GM23338 (cell line): ENCODE data around the gene PPFIBP2.

ENCODE experiments used
- CREB1 ChIP-seq: fragments of 250-450 bp; sonication (Bioruptor Pico); IDR thresholded peaks from 2 replicates; pipeline ENCODE4 v1.5.0; 2020; ENCODE audit warnings: low read depth, mild to moderate bottlenecking, moderate library complexity
- EZH2 ChIP-seq: fragments of 200-600 bp; sonication (generic); IDR thresholded peaks from one replicate; pipeline ENCODE4 v1.8.0; 2017; ENCODE audit warnings: antibody characterized with exemption, mild to moderate bottlenecking, low read depth; ENCODE audit not compliant: unreplicated experiment
- EZH2phosphoT487 ChIP-seq: fragments of 200-600 bp; sonication (generic); IDR thresholded peaks from one replicate; pipeline ENCODE4 v1.8.1; 2018; ENCODE audit warnings: antibody characterized with exemption; ENCODE audit not compliant: unreplicated experiment
- JUNB ChIP-seq: IDR thresholded peaks from one replicate; pipeline ENCODE4 v1.6.1; 2016; ENCODE audit warnings: antibody characterized with exemption; ENCODE audit not compliant: unreplicated experiment
- NANOG ChIP-seq: IDR thresholded peaks from 2 replicates; pipeline ENCODE4 v1.6.1; 2016; ENCODE audit warnings: antibody characterized with exemption, borderline replicate concordance
- POLR2AphosphoS5 ChIP-seq: IDR thresholded peaks from 2 replicates; pipeline ENCODE4 v1.6.1; 2016; ENCODE audit warnings: antibody characterized with exemption, low read depth
- STAT1 ChIP-seq: IDR thresholded peaks from one replicate; pipeline ENCODE4 v1.6.1; 2016; ENCODE audit warnings: antibody characterized with exemption; ENCODE audit not compliant: unreplicated experiment
- ZNF114 ChIP-seq: fragments of 250-450 bp; sonication (Bioruptor Pico); IDR thresholded peaks from 2 replicates; pipeline ENCODE4 v1.5.0; 2020; ENCODE audit warnings: mild to moderate bottlenecking, moderate library complexity
- ZNF331 ChIP-seq: fragments of 250-450 bp; sonication (Bioruptor Pico); IDR thresholded peaks from 2 replicates; pipeline ENCODE4 v1.5.0; 2020; ENCODE audit warnings: low read depth, mild to moderate bottlenecking, moderate library complexity
- TF ChIP-seq, protein P1 (sequence below), 2 experiments: fragments of 200-600 bp in 1 of 2; sonication (generic) in 1 of 2; conservative IDR thresholded peaks; 2 replicates each; pipeline versions ENCODE4 v1.5.1 to v1.6.1; 2016 to 2017; ENCODE audit warnings: antibody characterized with exemption in 2 of 2, low read depth in 2 of 2, mild to moderate bottlenecking in 2 of 2, moderate library complexity in 1 of 2
- TF ChIP-seq, protein P2 (sequence below): fragments of 250-450 bp; sonication (Bioruptor Pico); IDR thresholded peaks from 2 replicates; pipeline ENCODE4 v1.5.0; 2020; ENCODE audit warnings: mild to moderate bottlenecking, moderate library complexity
- TF ChIP-seq, protein P3 (sequence below): IDR thresholded peaks from one replicate; pipeline ENCODE4 v1.6.1; 2018; ENCODE audit warnings: antibody characterized with exemption; ENCODE audit not compliant: unreplicated experiment
- TF ChIP-seq, protein P4 (sequence below): IDR thresholded peaks from 2 replicates; pipeline ENCODE4 v1.6.1; 2016; ENCODE audit warnings: antibody characterized with exemption

DNA sequence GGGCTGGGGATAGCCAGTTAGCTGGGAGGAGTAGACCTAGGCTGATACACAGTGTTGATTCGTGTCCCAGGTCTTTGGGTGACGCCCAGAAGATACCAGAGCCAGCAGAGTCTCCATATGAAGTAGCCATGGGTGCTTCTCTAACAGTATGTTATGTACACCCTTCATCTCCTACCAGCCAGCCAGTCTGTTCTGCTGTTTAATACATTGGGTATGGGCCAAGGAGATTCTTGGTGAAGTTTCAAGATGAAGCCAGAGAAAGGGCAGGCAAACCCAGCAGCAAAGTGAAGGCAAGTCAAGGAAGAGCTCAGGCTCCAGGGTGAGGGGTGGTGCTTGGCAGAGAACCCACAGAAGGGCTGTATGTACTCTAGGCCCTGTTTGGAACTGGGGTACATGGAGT lies 56.4 kb downstream of the PPFIBP2 start:
- TF ChIP-seq, protein P1, sequence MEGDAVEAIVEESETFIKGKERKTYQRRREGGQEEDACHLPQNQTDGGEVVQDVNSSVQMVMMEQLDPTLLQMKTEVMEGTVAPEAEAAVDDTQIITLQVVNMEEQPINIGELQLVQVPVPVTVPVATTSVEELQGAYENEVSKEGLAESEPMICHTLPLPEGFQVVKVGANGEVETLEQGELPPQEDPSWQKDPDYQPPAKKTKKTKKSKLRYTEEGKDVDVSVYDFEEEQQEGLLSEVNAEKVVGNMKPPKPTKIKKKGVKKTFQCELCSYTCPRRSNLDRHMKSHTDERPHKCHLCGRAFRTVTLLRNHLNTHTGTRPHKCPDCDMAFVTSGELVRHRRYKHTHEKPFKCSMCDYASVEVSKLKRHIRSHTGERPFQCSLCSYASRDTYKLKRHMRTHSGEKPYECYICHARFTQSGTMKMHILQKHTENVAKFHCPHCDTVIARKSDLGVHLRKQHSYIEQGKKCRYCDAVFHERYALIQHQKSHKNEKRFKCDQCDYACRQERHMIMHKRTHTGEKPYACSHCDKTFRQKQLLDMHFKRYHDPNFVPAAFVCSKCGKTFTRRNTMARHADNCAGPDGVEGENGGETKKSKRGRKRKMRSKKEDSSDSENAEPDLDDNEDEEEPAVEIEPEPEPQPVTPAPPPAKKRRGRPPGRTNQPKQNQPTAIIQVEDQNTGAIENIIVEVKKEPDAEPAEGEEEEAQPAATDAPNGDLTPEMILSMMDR (conservative IDR thresholded peaks at IDR 0.05; ENCODE audit: low read depth in 2 of 2) = no peak
- TF ChIP-seq, protein P2, sequence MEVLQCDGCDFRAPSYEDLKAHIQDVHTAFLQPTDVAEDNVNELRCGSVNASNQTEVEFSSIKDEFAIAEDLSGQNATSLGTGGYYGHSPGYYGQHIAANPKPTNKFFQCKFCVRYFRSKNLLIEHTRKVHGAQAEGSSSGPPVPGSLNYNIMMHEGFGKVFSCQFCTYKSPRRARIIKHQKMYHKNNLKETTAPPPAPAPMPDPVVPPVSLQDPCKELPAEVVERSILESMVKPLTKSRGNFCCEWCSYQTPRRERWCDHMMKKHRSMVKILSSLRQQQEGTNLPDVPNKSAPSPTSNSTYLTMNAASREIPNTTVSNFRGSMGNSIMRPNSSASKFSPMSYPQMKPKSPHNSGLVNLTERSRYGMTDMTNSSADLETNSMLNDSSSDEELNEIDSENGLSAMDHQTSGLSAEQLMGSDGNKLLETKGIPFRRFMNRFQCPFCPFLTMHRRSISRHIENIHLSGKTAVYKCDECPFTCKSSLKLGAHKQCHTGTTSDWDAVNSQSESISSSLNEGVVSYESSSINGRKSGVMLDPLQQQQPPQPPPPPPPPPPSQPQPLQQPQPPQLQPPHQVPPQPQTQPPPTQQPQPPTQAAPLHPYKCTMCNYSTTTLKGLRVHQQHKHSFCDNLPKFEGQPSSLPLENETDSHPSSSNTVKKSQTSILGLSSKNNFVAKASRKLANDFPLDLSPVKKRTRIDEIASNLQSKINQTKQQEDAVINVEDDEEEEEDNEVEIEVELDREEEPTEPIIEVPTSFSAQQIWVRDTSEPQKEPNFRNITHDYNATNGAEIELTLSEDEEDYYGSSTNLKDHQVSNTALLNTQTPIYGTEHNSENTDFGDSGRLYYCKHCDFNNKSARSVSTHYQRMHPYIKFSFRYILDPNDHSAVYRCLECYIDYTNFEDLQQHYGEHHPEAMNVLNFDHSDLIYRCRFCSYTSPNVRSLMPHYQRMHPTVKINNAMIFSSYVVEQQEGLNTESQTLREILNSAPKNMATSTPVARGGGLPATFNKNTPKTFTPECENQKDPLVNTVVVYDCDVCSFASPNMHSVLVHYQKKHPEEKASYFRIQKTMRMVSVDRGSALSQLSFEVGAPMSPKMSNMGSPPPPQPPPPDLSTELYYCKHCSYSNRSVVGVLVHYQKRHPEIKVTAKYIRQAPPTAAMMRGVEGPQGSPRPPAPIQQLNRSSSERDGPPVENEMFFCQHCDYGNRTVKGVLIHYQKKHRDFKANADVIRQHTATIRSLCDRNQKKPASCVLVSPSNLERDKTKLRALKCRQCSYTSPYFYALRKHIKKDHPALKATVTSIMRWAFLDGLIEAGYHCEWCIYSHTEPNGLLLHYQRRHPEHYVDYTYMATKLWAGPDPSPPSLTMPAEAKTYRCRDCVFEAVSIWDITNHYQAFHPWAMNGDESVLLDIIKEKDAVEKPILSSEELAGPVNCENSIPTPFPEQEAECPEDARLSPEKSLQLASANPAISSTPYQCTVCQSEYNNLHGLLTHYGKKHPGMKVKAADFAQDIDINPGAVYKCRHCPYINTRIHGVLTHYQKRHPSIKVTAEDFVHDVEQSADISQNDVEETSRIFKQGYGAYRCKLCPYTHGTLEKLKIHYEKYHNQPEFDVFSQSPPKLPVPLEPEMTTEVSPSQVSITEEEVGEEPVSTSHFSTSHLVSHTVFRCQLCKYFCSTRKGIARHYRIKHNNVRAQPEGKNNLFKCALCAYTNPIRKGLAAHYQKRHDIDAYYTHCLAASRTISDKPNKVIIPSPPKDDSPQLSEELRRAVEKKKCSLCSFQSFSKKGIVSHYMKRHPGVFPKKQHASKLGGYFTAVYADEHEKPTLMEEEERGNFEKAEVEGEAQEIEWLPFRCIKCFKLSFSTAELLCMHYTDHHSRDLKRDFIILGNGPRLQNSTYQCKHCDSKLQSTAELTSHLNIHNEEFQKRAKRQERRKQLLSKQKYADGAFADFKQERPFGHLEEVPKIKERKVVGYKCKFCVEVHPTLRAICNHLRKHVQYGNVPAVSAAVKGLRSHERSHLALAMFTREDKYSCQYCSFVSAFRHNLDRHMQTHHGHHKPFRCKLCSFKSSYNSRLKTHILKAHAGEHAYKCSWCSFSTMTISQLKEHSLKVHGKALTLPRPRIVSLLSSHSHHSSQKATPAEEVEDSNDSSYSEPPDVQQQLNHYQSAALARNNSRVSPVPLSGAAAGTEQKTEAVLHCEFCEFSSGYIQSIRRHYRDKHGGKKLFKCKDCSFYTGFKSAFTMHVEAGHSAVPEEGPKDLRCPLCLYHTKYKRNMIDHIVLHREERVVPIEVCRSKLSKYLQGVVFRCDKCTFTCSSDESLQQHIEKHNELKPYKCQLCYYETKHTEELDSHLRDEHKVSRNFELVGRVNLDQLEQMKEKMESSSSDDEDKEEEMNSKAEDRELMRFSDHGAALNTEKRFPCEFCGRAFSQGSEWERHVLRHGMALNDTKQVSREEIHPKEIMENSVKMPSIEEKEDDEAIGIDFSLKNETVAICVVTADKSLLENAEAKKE = no peak
- TF ChIP-seq EZH2 (no peak), ZNF114 (CRISPR knock-in tag) (no peak), JUNB (no peak), POLR2AphosphoS5 (no peak), ZNF331 (CRISPR knock-in tag) (no peak), EZH2phosphoT487 (no peak), CREB1 (no peak), NANOG (no peak), STAT1 (no peak)
- TF ChIP-seq, protein P3, sequence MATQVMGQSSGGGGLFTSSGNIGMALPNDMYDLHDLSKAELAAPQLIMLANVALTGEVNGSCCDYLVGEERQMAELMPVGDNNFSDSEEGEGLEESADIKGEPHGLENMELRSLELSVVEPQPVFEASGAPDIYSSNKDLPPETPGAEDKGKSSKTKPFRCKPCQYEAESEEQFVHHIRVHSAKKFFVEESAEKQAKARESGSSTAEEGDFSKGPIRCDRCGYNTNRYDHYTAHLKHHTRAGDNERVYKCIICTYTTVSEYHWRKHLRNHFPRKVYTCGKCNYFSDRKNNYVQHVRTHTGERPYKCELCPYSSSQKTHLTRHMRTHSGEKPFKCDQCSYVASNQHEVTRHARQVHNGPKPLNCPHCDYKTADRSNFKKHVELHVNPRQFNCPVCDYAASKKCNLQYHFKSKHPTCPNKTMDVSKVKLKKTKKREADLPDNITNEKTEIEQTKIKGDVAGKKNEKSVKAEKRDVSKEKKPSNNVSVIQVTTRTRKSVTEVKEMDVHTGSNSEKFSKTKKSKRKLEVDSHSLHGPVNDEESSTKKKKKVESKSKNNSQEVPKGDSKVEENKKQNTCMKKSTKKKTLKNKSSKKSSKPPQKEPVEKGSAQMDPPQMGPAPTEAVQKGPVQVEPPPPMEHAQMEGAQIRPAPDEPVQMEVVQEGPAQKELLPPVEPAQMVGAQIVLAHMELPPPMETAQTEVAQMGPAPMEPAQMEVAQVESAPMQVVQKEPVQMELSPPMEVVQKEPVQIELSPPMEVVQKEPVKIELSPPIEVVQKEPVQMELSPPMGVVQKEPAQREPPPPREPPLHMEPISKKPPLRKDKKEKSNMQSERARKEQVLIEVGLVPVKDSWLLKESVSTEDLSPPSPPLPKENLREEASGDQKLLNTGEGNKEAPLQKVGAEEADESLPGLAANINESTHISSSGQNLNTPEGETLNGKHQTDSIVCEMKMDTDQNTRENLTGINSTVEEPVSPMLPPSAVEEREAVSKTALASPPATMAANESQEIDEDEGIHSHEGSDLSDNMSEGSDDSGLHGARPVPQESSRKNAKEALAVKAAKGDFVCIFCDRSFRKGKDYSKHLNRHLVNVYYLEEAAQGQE = no peak
- TF ChIP-seq, protein P4, sequence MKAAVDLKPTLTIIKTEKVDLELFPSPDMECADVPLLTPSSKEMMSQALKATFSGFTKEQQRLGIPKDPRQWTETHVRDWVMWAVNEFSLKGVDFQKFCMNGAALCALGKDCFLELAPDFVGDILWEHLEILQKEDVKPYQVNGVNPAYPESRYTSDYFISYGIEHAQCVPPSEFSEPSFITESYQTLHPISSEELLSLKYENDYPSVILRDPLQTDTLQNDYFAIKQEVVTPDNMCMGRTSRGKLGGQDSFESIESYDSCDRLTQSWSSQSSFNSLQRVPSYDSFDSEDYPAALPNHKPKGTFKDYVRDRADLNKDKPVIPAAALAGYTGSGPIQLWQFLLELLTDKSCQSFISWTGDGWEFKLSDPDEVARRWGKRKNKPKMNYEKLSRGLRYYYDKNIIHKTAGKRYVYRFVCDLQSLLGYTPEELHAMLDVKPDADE = no peak
